GM21423 (cell line): Measurements from ENCODE around the gene LAX1.
A peak's percentile ranks its signal among the peaks of the same experiment; 100 is the strongest.
"Not testable (repeated sequence)": the region's sequence is repeated elsewhere in the genome, so short reads cannot be mapped to it uniquely, and the experiment has no call there.

ENCODE experiments used
- ATAC-seq: cut with Tn5 transposase; IDR thresholded peaks from one replicate; pipeline ENCODE4 v1.9.1; 2021; ENCODE audit warnings: mild to moderate bottlenecking, moderate library complexity; ENCODE audit not compliant: unreplicated experiment

The LAX1 gene

DNA sequence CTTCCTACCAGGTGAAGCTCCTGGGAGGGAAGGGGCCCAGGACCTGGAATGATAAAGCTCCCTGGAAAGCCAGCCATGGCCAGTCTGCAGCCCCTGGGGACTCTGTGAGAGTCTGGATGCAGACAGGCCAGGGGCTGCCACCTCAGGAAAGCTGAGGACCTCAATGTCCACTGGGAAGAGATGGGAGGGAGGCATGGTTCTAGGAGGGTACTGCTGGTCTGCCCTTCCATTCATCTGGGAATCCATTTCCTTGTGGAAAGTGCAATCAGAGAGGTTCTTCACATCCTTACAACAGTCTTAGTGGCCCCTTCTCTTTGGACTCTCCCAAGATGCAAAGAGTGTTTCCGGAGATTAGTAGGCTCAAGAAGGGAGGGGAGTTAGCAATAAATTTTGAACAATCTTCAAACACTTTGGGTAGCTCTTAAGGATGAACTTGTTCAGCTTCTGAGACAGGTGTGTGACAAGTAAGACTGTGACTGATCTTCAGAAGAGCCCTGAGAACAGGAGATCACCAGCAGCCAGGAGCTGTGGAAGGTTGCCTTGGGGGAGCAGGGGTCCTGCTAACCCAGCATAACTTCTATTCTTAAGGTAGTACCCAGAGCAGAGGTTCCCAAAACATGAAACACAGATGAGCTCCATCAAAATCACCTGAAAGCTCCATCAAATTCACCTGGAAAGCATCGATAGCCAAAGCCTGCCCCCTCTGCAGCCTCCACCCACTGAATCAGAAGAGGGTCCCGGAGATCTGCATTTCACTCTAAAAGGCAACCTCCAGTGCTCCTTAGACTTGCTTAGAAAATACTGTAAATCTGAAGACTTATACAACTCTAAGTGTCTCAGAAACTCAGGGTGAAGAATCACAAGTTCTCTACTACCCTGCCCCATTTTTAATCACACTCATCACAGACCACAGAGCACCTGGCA, 616 bp upstream of the LAX1 start:
- no peak for ATAC-seq

GRCh38 chr1:203768256-203768655, 3.3 kb downstream of the LAX1 start:
- no peak for ATAC-seq

DNA sequence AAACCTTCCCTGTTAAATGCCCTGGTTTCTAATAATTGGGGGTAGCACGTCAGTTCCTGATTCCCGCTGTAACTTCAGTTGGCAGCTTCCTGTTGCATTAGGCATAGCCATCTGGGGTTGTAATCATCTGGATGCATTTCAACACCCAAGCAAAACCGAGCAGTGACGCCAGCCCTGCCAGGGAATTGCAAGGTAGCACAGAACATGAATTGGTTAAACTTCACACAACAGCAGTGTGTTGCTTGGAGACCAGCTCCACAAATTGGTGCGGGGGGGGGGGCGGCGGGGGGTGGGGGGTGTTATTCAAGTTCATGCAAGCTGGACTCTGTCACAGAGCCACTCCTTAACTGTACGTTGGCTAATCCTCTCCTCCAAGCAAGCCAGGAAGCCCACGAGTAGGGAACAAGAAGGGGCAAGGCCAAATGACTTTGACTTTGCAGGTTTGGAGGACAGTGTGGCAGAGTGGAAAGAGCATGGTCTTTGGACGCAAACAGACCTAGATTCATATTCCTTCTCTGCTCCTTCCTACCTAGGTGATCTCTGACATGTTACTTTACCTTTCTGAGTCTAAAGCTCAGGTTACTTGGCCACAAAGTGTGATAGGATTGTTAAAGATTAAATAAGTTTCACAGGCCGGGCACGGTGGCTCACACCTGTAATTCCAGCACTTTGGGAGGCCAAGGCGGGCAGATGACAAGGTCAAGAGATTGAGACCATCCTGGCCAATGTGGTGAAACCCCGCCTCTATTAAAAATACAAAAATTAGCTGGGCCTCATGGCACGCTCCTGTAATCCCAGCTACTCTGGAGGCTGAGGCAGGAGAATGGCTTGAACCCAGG, 4.7 kb downstream of the LAX1 start:
- ATAC-seq = no peak

GRCh38 chr1:203771901-203772301, 6.9 kb downstream of the LAX1 start:
- no peak for ATAC-seq

DNA sequence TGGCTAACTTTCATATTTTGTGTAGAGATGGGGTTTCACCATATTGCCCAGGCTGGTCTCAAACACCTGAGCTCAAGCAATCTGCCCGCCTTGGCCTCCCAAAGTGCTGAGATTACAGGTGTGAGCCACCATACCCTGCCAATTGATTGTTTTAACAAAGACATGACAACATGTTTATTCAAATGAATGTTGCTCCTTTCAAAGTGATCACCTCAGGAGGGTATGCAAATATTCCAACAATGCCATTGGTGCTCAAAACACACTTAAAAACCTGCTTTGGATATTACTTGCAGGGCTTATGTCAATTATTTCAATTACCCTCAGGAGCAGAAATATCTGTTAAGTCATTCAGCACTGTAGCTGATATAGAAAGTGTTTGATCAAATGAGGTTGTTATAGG, 7.9 kb downstream of the LAX1 start:
- no peak for ATAC-seq

DNA sequence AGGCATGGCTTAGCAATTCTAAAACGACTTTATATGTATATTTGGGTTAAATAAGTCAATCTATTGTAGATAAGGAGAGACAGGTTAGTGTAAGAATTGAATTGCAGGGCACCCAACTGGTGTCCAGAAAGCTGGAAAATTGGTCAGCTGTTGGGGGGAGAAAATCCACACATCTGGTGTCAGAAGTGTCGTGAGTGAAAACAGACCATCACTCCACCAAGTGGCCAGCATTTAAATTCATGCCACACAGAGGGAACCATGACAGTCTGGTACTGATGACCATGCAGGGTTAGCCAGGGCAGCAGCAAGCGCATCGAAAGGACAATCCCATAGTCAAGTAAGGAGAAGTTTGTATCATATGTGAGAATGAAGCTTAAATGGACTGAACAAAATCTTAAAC, 11.7 kb downstream of the LAX1 start:
- no peak for ATAC-seq

- ATAC-seq = no peak
These were observed 12.6 kb downstream of the LAX1 start for GRCh38 chr1:203777596-203777995.

GRCh38 chr1:203778146-203778545, 13.2 kb downstream of the LAX1 start:
- no peak for ATAC-seq

DNA sequence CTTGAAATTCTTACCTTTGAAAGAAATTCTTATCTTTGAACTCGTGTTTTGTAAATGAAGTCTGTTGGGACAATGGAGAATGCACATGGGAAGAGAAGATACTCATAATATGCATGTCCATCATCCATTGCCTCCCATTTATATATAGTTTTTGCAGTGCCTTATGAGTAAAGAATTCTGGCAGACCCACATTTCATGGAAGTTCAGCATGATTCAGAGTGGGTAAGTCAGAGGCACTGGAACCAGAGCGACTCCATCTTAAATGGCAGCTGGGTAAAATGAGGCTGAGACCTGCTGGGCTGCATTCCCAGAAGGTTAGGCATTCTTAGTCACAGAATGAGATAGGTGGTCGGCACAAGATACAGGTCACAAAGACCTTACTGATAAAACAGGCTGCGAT, 13.8 kb downstream of the LAX1 start:
- ATAC-seq = no peak

- ATAC-seq = no peak
These were observed 17.0 kb downstream of the LAX1 start for GRCh38 chr1:203781962-203782361.

DNA sequence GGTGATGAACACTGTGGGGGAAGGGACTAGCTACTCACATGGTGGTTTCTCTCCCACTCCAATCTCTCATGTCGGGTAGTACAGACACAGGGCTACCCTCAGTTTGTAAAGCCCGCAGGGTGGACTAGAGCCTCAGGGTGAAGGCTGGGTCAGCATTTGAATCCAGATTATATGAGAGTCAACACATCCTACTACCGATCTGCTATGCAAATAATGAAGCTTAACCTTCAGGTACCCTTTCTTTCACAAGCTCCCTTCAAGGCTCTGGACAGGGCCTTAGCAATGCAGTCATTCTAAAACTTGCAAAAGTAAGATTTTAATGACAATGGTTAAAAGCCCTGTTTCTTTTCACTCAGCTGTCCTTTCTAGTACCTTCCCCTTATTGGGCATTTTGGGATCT, 25.0 kb downstream of the LAX1 start:
- ATAC-seq = no peak

- ATAC-seq = no peak
These were observed 26.5 kb downstream of the LAX1 start for GRCh38 chr1:203791498-203791897.

- ATAC-seq = no peak
These were observed 27.5 kb downstream of the LAX1 start for GRCh38 chr1:203792486-203792885.

- not testable (repeated sequence) for ATAC-seq
These were observed 28.6 kb downstream of the LAX1 start for GRCh38 chr1:203793561-203793960.

GRCh38 chr1:203794764-203795440, 29.9 kb downstream of the LAX1 start:
- ATAC-seq = no peak

DNA sequence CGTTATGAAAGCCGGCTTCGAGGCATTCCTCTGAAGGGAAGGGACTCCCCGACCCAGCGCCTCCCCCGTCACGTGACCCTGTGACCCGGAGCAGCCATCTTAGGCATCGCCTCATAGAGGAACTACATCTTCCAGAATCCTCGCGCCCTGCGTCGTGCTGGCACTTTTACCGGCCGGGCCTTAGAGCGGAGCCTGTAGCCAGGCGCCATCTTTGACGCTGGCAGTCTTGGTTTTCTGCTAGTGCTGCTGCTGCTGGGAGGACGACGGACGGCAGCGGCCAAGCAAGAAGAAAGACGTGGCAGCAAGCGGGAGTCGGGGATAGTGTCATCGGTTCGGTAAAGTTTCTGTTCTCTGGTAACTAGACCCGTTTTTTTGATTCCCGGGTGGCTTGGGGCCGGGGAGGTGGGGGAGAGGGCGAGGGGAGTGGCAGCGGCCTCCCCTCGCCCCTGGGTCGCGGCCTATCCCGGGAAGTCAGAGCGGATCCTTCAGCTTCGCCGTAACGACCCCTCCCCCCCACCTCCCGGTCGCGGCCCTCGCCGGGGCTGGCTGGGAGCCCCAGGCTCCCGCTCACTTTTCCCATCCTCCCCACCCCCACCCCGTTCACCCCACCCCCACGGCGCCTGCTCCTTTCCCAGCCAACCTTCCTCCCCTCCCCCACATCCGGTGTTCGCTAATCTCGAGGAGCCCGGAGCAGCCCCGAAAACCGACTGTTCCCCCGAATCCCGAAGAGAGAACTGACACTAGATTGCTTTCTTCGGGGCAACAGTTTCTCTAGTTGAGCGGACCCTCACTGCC, 30.7 kb downstream of the LAX1 start, which contains the start of the genes ZBED6 and ZC3H11A:
ZBED6 (plus strand) TSS at position 183 of the 795 bp plus-strand sequence. CDS start 1,900 bp downstream, outside the sequence.
ZC3H11A (plus strand) TSS at position 183 of the 795 bp plus-strand sequence. CDS start 21,448 bp downstream, outside the sequence.
- peak; percentile 97 for ATAC-seq

- ATAC-seq = no peak
These were observed 31.2 kb downstream of the LAX1 start for GRCh38 chr1:203796236-203796605.

- no peak for ATAC-seq
These were observed 32.2 kb downstream of the LAX1 start for GRCh38 chr1:203797216-203797615.

GRCh38 chr1:203797948-203798655, 33.1 kb downstream of the LAX1 start:
- ATAC-seq = no peak

DNA sequence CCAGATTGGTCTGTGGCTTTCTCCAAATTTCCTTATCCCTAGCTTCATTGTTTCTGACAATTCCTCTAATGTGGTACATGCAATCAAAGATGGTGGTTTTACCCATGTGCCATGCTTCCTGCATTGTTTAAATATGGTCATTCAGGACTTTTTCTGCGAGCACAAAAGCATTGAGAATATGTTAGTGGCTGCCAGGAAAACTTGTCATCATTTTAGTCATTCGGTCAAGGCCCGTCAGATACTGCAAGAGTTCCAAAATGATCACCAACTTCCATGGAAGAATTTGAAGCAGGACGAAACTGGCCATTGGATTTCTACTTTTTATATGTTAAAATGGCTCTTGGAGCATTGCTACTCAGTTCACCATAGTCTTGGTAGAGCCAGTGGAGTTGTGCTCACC, 34.2 kb downstream of the LAX1 start:
- ATAC-seq = no peak
